ENCODE measurements around the gene TMEM156.

Gene TMEM156

GRCh38 chr4:38928568-38928967, 103.6 kb downstream of the TMEM156 start:
- Histone ChIP-seq H3K27ac (ENCODE audit: low read depth, low read length, severe bottlenecking) (no peak overlapping the region), H3K36me3 (ENCODE audit: control insufficient read depth, insufficient read depth, low read length) (peaks cover 90% of the 10 kb centered on the region), H3K4me1 (ENCODE audit: control insufficient read depth, insufficient read depth, low read length, poor library complexity, severe bottlenecking) (no peaks in the 10 kb centered on the region), H3K9me3 (ENCODE audit: control insufficient read depth, low read length) (no peaks in the 10 kb centered on the region), H3K4me3 (ENCODE audit: extremely low read depth, insufficient read depth, low read length, poor library complexity, severe bottlenecking) (no peak overlapping the region)
- 92 to 100% methylated on average over 3 of the region's 3 CpGs for WGBS, 2 experiments (ENCODE audit: insufficient coverage in 2 of 2)

GRCh38 chr4:38926896-38927295, 105.3 kb downstream of the TMEM156 start:
- no peaks in the 10 kb centered on the region for H3K9me3 ChIP-seq (ENCODE audit: control insufficient read depth, low read length)
- H3K4me3 ChIP-seq (ENCODE audit: extremely low read depth, insufficient read depth, low read length, poor library complexity, severe bottlenecking) = no peak overlapping the region
- H3K36me3 ChIP-seq (ENCODE audit: control insufficient read depth, insufficient read depth, low read length) = peaks cover 88% of the 10 kb centered on the region
- H3K27ac ChIP-seq (ENCODE audit: low read depth, low read length, severe bottlenecking) = no peak overlapping the region
- H3K4me1 ChIP-seq (ENCODE audit: control insufficient read depth, insufficient read depth, low read length, poor library complexity, severe bottlenecking) = no peaks in the 10 kb centered on the region
- WGBS, 2 experiments (ENCODE audit: insufficient coverage in 2 of 2) = 93 to 95% methylated on average over 6 of the region's 6 CpGs

- 57 to 89% methylated on average over 1 of the region's 3 CpGs for WGBS, 2 experiments (ENCODE audit: insufficient coverage in 2 of 2)
These were observed 106.5 kb downstream of the TMEM156 start for GRCh38 chr4:38925492-38926413.

GRCh38 chr4:38924353-38924752, 107.9 kb downstream of the TMEM156 start:
- WGBS, 2 experiments (ENCODE audit: insufficient coverage in 2 of 2) = 60 to 74% methylated on average over 4 of the region's 5 CpGs
- Histone ChIP-seq H3K27ac (ENCODE audit: low read depth, low read length, severe bottlenecking) (no peak overlapping the region), H3K4me1 (ENCODE audit: control insufficient read depth, insufficient read depth, low read length, poor library complexity, severe bottlenecking) (no peaks in the 10 kb centered on the region), H3K36me3 (ENCODE audit: control insufficient read depth, insufficient read depth, low read length) (peaks cover 89% of the 10 kb centered on the region), H3K9me3 (ENCODE audit: control insufficient read depth, low read length) (no peaks in the 10 kb centered on the region), H3K4me3 (ENCODE audit: extremely low read depth, insufficient read depth, low read length, poor library complexity, severe bottlenecking) (no peak overlapping the region)

More at GRCh38 chr4:38925492-38926413, 106.5 kb downstream of the TMEM156 start:
- Histone ChIP-seq H3K36me3 (ENCODE audit: control insufficient read depth, insufficient read depth, low read length) (peaks cover 88% of the 10 kb centered on the region), H3K4me1 (ENCODE audit: control insufficient read depth, insufficient read depth, low read length, poor library complexity, severe bottlenecking) (no peaks in the 10 kb centered on the region), H3K9me3 (ENCODE audit: control insufficient read depth, low read length) (no peaks in the 10 kb centered on the region), H3K4me3 (ENCODE audit: extremely low read depth, insufficient read depth, low read length, poor library complexity, severe bottlenecking) (no peak overlapping the region), H3K27ac (ENCODE audit: low read depth, low read length, severe bottlenecking) (no peak overlapping the region)

GRCh38 chr4:38923746-38924145, 108.5 kb downstream of the TMEM156 start:
- Histone ChIP-seq H3K9me3 (ENCODE audit: control insufficient read depth, low read length) (no peaks in the 10 kb centered on the region), H3K4me1 (ENCODE audit: control insufficient read depth, insufficient read depth, low read length, poor library complexity, severe bottlenecking) (no peaks in the 10 kb centered on the region), H3K4me3 (ENCODE audit: extremely low read depth, insufficient read depth, low read length, poor library complexity, severe bottlenecking) (no peak overlapping the region), H3K27ac (ENCODE audit: low read depth, low read length, severe bottlenecking) (no peak overlapping the region), H3K36me3 (ENCODE audit: control insufficient read depth, insufficient read depth, low read length) (peaks cover 89% of the 10 kb centered on the region)
- 100% methylated on average over 1 of the region's 2 CpGs; no CpG with 5 or more reads in 1 of the 2 experiments for WGBS, 2 experiments (ENCODE audit: insufficient coverage in 2 of 2)

- 94 to 100% methylated on average over 1 to 2 of the region's 3 CpGs for WGBS, 2 experiments (ENCODE audit: insufficient coverage in 2 of 2)
- Histone ChIP-seq H3K9me3 (ENCODE audit: control insufficient read depth, low read length) (no peaks in the 10 kb centered on the region), H3K4me3 (ENCODE audit: extremely low read depth, insufficient read depth, low read length, poor library complexity, severe bottlenecking) (no peak overlapping the region), H3K27ac (ENCODE audit: low read depth, low read length, severe bottlenecking) (no peak overlapping the region), H3K36me3 (ENCODE audit: control insufficient read depth, insufficient read depth, low read length) (peaks cover 92% of the 10 kb centered on the region), H3K4me1 (ENCODE audit: control insufficient read depth, insufficient read depth, low read length, poor library complexity, severe bottlenecking) (no peaks in the 10 kb centered on the region)
These were observed 111.1 kb downstream of the TMEM156 start for GRCh38 chr4:38921151-38921550.

GRCh38 chr4:38920677-38921076, 111.5 kb downstream of the TMEM156 start:
- WGBS, 2 experiments (ENCODE audit: insufficient coverage in 2 of 2) = 90 to 95% methylated on average over 6 of the region's 6 CpGs
- Histone ChIP-seq H3K4me3 (ENCODE audit: extremely low read depth, insufficient read depth, low read length, poor library complexity, severe bottlenecking) (no peak overlapping the region), H3K27ac (ENCODE audit: low read depth, low read length, severe bottlenecking) (no peak overlapping the region), H3K4me1 (ENCODE audit: control insufficient read depth, insufficient read depth, low read length, poor library complexity, severe bottlenecking) (no peaks in the 10 kb centered on the region), H3K36me3 (ENCODE audit: control insufficient read depth, insufficient read depth, low read length) (peaks cover 93% of the 10 kb centered on the region), H3K9me3 (ENCODE audit: control insufficient read depth, low read length) (no peaks in the 10 kb centered on the region)

GRCh38 chr4:38920186-38920585, 112.0 kb downstream of the TMEM156 start:
- no peaks in the 10 kb centered on the region for H3K4me1 ChIP-seq (ENCODE audit: control insufficient read depth, insufficient read depth, low read length, poor library complexity, severe bottlenecking)
- peaks cover 93% of the 10 kb centered on the region for H3K36me3 ChIP-seq (ENCODE audit: control insufficient read depth, insufficient read depth, low read length)
- no peak overlapping the region for H3K4me3 ChIP-seq (ENCODE audit: extremely low read depth, insufficient read depth, low read length, poor library complexity, severe bottlenecking)
- H3K9me3 ChIP-seq (ENCODE audit: control insufficient read depth, low read length) = no peaks in the 10 kb centered on the region
- H3K27ac ChIP-seq (ENCODE audit: low read depth, low read length, severe bottlenecking) = no peak overlapping the region
- 94 to 100% methylated on average over 1 to 2 of the region's 2 CpGs for WGBS, 2 experiments (ENCODE audit: insufficient coverage in 2 of 2)

- Histone ChIP-seq H3K4me3 (ENCODE audit: extremely low read depth, insufficient read depth, low read length, poor library complexity, severe bottlenecking) (no peak overlapping the region), H3K4me1 (ENCODE audit: control insufficient read depth, insufficient read depth, low read length, poor library complexity, severe bottlenecking) (no peaks in the 10 kb centered on the region), H3K27ac (ENCODE audit: low read depth, low read length, severe bottlenecking) (no peak overlapping the region), H3K36me3 (ENCODE audit: control insufficient read depth, insufficient read depth, low read length) (peaks cover 94% of the 10 kb centered on the region), H3K9me3 (ENCODE audit: control insufficient read depth, low read length) (no peaks in the 10 kb centered on the region)
- WGBS, 2 experiments (ENCODE audit: insufficient coverage in 2 of 2) = 88 to 100% methylated on average over 3 of the region's 3 CpGs
These were observed 112.7 kb downstream of the TMEM156 start for GRCh38 chr4:38919494-38919893.

GRCh38 chr4:38917481-38918025, 114.7 kb downstream of the TMEM156 start:
- no peaks in the 10 kb centered on the region for H3K4me1 ChIP-seq (ENCODE audit: control insufficient read depth, insufficient read depth, low read length, poor library complexity, severe bottlenecking)
- WGBS, 2 experiments (ENCODE audit: insufficient coverage in 2 of 2) = 87% methylated on average over 2 of the region's 8 CpGs; no CpG with 5 or more reads in 1 of the 2 experiments
- no peaks in the 10 kb centered on the region for H3K9me3 ChIP-seq (ENCODE audit: control insufficient read depth, low read length)
- H3K4me3 ChIP-seq (ENCODE audit: extremely low read depth, insufficient read depth, low read length, poor library complexity, severe bottlenecking) = no peak overlapping the region
- H3K36me3 ChIP-seq (ENCODE audit: control insufficient read depth, insufficient read depth, low read length) = peaks cover 96% of the 10 kb centered on the region
- no peak overlapping the region for H3K27ac ChIP-seq (ENCODE audit: low read depth, low read length, severe bottlenecking)
